K562 (cell line): ENCODE measurements around the gene HMX1. TPM values are rescaled to one million over a fixed set of nuclear protein-coding genes. Genes with fewer than 3 reads are reported as not detected.

Experiments used
- ATAC-seq: fragments of 200-7000 bp; cut with Tn5 transposase; 3 replicates; pipeline ENCODE4 v1.9.1; 2020; ENCODE audit warnings: moderate library complexity
- BruUV-seq: library from RNA; stranded (reverse); fragments of 400-500 nt; replicated peaks from 2 replicates; lab custom pipeline; 2021; lab: Mats Ljungman, UMichigan
- CTCF ChIA-PET: fragments of 300-600 bp; formaldehyde crosslinking; extraction: SDS; loops from one replicate; lab custom pipeline; 2021; ENCODE audit warnings: low intra/inter-chr PET ratio; lab: Yijun Ruan, JAX
- POLR2A ChIA-PET: fragments of 300-600, 350-650 bp; sonication (Branson Sonifier 250); formaldehyde crosslinking; extraction: SDS; loops from one replicate; lab custom pipeline; 2021; ENCODE audit warnings: antibody characterized with exemption, inconsistent platforms; lab: Yijun Ruan, JAX
- DNase-seq, 4 experiments: peaks; one replicate each; pipeline versions ENCODE4 v3.0.0 to v3.0.0-alpha.2; 2011 to 2018; ENCODE audit warnings: low spot score in 3 of 4, mixed read lengths in 3 of 4; ENCODE audit errors: extremely low read depth in 1 of 4
- FAIRE-seq: peaks from 2 replicates; lab custom pipeline; 2011; peaks lifted over from hg19 to GRCh38; lab: Jason Lieb, UNC
- H2AFZ ChIP-seq: 2 replicates; pipeline ENCODE4 v1.6.0; 2011; ENCODE audit warnings: low read depth, low read length, control low read depth, inconsistent platforms
- H3K27ac ChIP-seq: fragments of 200-600 bp; 3 replicates; pipeline ENCODE4 v1.8.0; 2011; ENCODE audit warnings: low read depth, mild to moderate bottlenecking, control low read depth, inconsistent platforms, low read length, moderate library complexity, mixed read lengths; ENCODE audit errors: extremely low read depth
- H3K27me3 ChIP-seq, 2 experiments: fragments of 300-600 bp in 1 of 2; 2 replicates in 1 of 2; 3 replicates in 1 of 2; pipeline versions ENCODE4 v1.6.0 to v1.8.0; 2011; ENCODE audit warnings: inconsistent platforms in 2 of 2, low read length in 2 of 2, mild to moderate bottlenecking in 1 of 2, mixed read lengths in 1 of 2, moderate library complexity in 1 of 2; ENCODE audit not compliant: control insufficient read depth in 2 of 2, insufficient read depth in 2 of 2
- H3K36me3 ChIP-seq: fragments of 300-600 bp; 3 replicates; pipeline ENCODE4 v1.8.0; 2011; ENCODE audit warnings: mild to moderate bottlenecking, low read length, inconsistent platforms; ENCODE audit not compliant: control insufficient read depth, insufficient read depth
- H3K4me1 ChIP-seq, 2 experiments: fragments of 200-600 bp in 1 of 2; replicated peaks in 1 of 2; 2 replicates in 1 of 2; 3 replicates in 1 of 2; pipeline versions ENCODE4 v1.5.1 to v1.8.0; 2011; ENCODE audit warnings: inconsistent platforms in 2 of 2, low read length in 2 of 2, mild to moderate bottlenecking in 1 of 2, mixed read lengths in 1 of 2, moderate library complexity in 1 of 2; ENCODE audit not compliant: control insufficient read depth in 2 of 2, insufficient read depth in 2 of 2
- H3K4me2 ChIP-seq: 2 replicates; pipeline ENCODE4 v1.6.1; 2011; ENCODE audit warnings: low read length, control low read depth, inconsistent platforms, mixed read lengths; ENCODE audit not compliant: insufficient read depth
- H3K4me3 ChIP-seq: fragments of 200-600 bp; sonication (generic), shearing (Covaris generic); 2 replicates; pipeline ENCODE4 v1.5.1; 2016; ENCODE audit warnings: control low read depth, inconsistent platforms
- H3K79me2 ChIP-seq: fragments of 200-600 bp; 3 replicates; pipeline ENCODE4 v1.8.0; 2011; ENCODE audit warnings: low read length, inconsistent platforms; ENCODE audit not compliant: control insufficient read depth, insufficient read depth
- H3K9ac ChIP-seq, 2 experiments: 2 replicates each; pipeline versions ENCODE4 v1.6.0 to v1.6.1; 2011; ENCODE audit warnings: low read depth in 2 of 2, low read length in 2 of 2, control low read depth in 1 of 2, inconsistent platforms in 1 of 2, mild to moderate bottlenecking in 1 of 2, mixed read lengths in 1 of 2; ENCODE audit not compliant: insufficient read depth in 1 of 2
- H3K9me1 ChIP-seq: one replicate; pipeline ENCODE4 v1.6.0; 2011; ENCODE audit warnings: inconsistent platforms, mild to moderate bottlenecking, low read length, moderate library complexity; ENCODE audit not compliant: control insufficient read depth, insufficient read depth
- H3K9me3 ChIP-seq: replicated peaks from 2 replicates; pipeline ENCODE4 v1.5.1; 2011; ENCODE audit warnings: low read depth, low read length, inconsistent platforms; ENCODE audit not compliant: control insufficient read depth, insufficient read depth
- H4K20me1 ChIP-seq: replicated peaks from 2 replicates; pipeline ENCODE4 v1.6.1; 2011; ENCODE audit warnings: low read length, inconsistent platforms, mixed read lengths; ENCODE audit not compliant: control insufficient read depth, insufficient read depth
- ARID4B ChIP-seq: sonication (generic); formaldehyde crosslinking; IDR thresholded peaks from 2 replicates; pipeline ENCODE4 v1.8.0; 2022; ENCODE audit warnings: mild to moderate bottlenecking, missing genetic modification reagents
- ATF6 ChIP-seq: sonication (generic); formaldehyde crosslinking; IDR thresholded peaks from 2 replicates; pipeline ENCODE4 v1.4.0; 2020; ENCODE audit warnings: mild to moderate bottlenecking, missing genetic modification reagents
- JUND ChIP-seq, 2 experiments: IDR thresholded peaks; 2 replicates in 1 of 2; 3 replicates in 1 of 2; pipeline ENCODE4 v1.6.1; 2011; ENCODE audit warnings: borderline replicate concordance in 2 of 2, low read depth in 2 of 2, low read length in 2 of 2, improper control_type of control experiment in 1 of 2, missing biosample characterization in 1 of 2, missing genetic modification characterization in 1 of 2, missing genetic modification reagents in 1 of 2
- MTA3 ChIP-seq: fragments of 450-650 bp; formaldehyde crosslinking; IDR thresholded peaks from 2 replicates; pipeline ENCODE4 v1.6.1; 2017; ENCODE audit warnings: mild to moderate bottlenecking, borderline replicate concordance
- NCOA4 ChIP-seq: fragments of 450-650 bp; IDR thresholded peaks from 2 replicates; pipeline ENCODE4 v1.6.1; 2018; ENCODE audit warnings: mild to moderate bottlenecking; ENCODE audit not compliant: partially characterized antibody
- RAD51 ChIP-seq: fragments of 450-650 bp; IDR thresholded peaks from 2 replicates; pipeline ENCODE4 v1.7.1; 2016; ENCODE audit warnings: low read depth, mild to moderate bottlenecking, borderline replicate concordance
- RFX1 ChIP-seq: fragments of 450-650 bp; IDR thresholded peaks from 2 replicates; pipeline ENCODE4 v1.6.1; 2016; ENCODE audit warnings: mild to moderate bottlenecking, moderate library complexity
- SIX5 ChIP-seq, 2 experiments: IDR thresholded peaks; 2 replicates each; pipeline ENCODE4 v1.6.1; 2011; ENCODE audit warnings: low read length in 2 of 2, borderline replicate concordance in 1 of 2, low read depth in 1 of 2, mild to moderate bottlenecking in 1 of 2, moderate library complexity in 1 of 2; ENCODE audit not compliant: insufficient read depth in 1 of 2
- ZNF280A ChIP-seq: fragments of 450-650 bp; IDR thresholded peaks from 2 replicates; pipeline ENCODE4 v1.6.1; 2018; ENCODE audit warnings: mild to moderate bottlenecking, low read depth; ENCODE audit not compliant: partially characterized antibody
- WGBS: fragments of 100-300 bp; shearing (Covaris generic); methylation state at CpG from one replicate; pipeline ENCODE4 v1.1.6; 2016; ENCODE audit warnings: low coverage, mixed read lengths; ENCODE audit not compliant: insufficient coverage; ENCODE audit errors: missing lambda C conversion rate; 5-methylcytosine and 5-hydroxymethylcytosine counted together
- in situ Hi-C: fragments of 300-500 bp; cut with MboI; formaldehyde crosslinking; loops from 4 replicates; pipeline ENCODE4 v1.15.0; 2018; ENCODE audit warnings: inconsistent platforms, mixed read lengths
- intact Hi-C: fragments of 100-400 bp; cut with micrococcal nuclease; formaldehyde crosslinking; loops from 2 replicates; pipeline ENCODE4 v1.14.2; 2022
- polyA plus RNA-seq, 8 experiments: library from polyadenylated mRNA; depleted of rRNA in 4 of 8; stranded (reverse) in 5 of 8; unstranded in 3 of 8; fragments of >200 nt; fragmentation: Nextera tagmentation in 2 of 8; fragmentation: Illumina TruSeq in 1 of 8; extraction: Ambion mirVana in 2 of 8; extraction: Trizol in 1 of 8; gene quantifications; 2 replicates each; pipeline versions ENCODE4 v1.2.1 to v1.2.3, GENCODE V29; 2011 to 2014; ENCODE audit warnings: inconsistent platforms in 1 of 8, missing spikeins in 1 of 8
- total RNA-seq, 7 experiments: library from RNA; depleted of rRNA in 6 of 7; stranded (reverse); fragments of >200 nt in 6 of 7; fragmentation: Illumina TruSeq in 2 of 7; extraction: Trizol in 2 of 7; gene quantifications; 2 replicates each; pipeline versions ENCODE4 v1.2.1 to v1.2.3, GENCODE V29; 2011 to 2021; ENCODE audit warnings: low replicate concordance in 1 of 7

The HMX1 gene
- total and polyA plus RNA-seq, 9 of the 15 experiments (the other 6 are each of a cell fraction or from before 2014, with no cell fraction given), result not detected

- H3K9me1 ChIP-seq, result no peaks in the 10 kb centered on the region
- ATAC-seq, result 0 out of 3 replicates have a peak, but pooled peaks have one; percentile 36
- ChIA-PET POLR2A (no interaction called here), CTCF (no interaction called here)
- H3K4me3 ChIP-seq, result no peak overlapping the region
- H3K27me3 ChIP-seq, result peaks cover 20 to 67% of the 10 kb centered on the region in 2 experiments; a peak in 4 of 5 replicates
- H3K4me1 ChIP-seq, result no peaks in the 10 kb centered on the region; a peak in 1 of 5 replicates
- no peaks in the 10 kb centered on the region; the same call in 1 of the 2 replicates for H4K20me1 ChIP-seq
- H3K27ac ChIP-seq, result no peak overlapping the region
- no peaks in the 10 kb centered on the region for H3K9me3 ChIP-seq
- DNase-seq, result no peak
- 0% methylated on average over 3 of the region's 15 CpGs for WGBS
- no peak for TF ChIP-seq SIX5 (IDR thresholded peaks at IDR 0.05; ENCODE audit: borderline replicate concordance in 1 of 2, insufficient read depth in 1 of 2, low read depth in 1 of 2, low read length in 2 of 2)
- no peak for TF ChIP-seq RFX1
- TF ChIP-seq JUND (IDR thresholded peaks at IDR 0.05; ENCODE audit: borderline replicate concordance, low read depth, low read length), result no peak
- no peak for TF ChIP-seq JUND (tag; IDR thresholded peaks at IDR 0.05; ENCODE audit: borderline replicate concordance, low read depth, low read length)
- TF ChIP-seq NCOA4, result no peak
- TF ChIP-seq ARID4B, result no peak
- no peak for TF ChIP-seq MTA3
- TF ChIP-seq ATF6 (CRISPR knock-in tag), result no peak
- no peak for TF ChIP-seq RAD51
- no peak for TF ChIP-seq ZNF280A
- TF ChIP-seq, all 486 proteins: peak for 0
- H3K4me2 ChIP-seq, result no peak overlapping the region
- H3K79me2 ChIP-seq, result no peaks in the 10 kb centered on the region
- H2AFZ ChIP-seq, result no peak overlapping the region
- H3K9ac ChIP-seq, result no peak overlapping the region
- no TSS peak for BruUV-seq
- no peaks in the 10 kb centered on the region for H3K36me3 ChIP-seq
- FAIRE-seq, result no peak
- intact Hi-C loops (loop anchor here (10.0 kb wide), 1 partner anchor 306 kb away; no protein-coding TSS in a partner anchor), in situ Hi-C loops (no loop called here)
Observed at GRCh38 chr4:8910822-8911315, 39.2 kb upstream of the HMX1 start.
